H1 (cell line): ENCODE data around the gene GNAT2. TPM values are rescaled to one million over a fixed set of nuclear protein-coding genes. Genes with fewer than 3 reads are reported as not detected.

Experiments
- CTCF ChIA-PET: fragments of 300-600 bp; sonication (Branson Sonifier 250); formaldehyde crosslinking; loops from one replicate; lab custom pipeline; 2021; ENCODE audit not compliant: partially characterized antibody; lab: Charles Lee
- POLR2A ChIA-PET: fragments of 300-600 bp; sonication (Branson Sonifier 250); formaldehyde crosslinking; loops from one replicate; lab custom pipeline; 2021; ENCODE audit warnings: inconsistent platforms; ENCODE audit not compliant: partially characterized antibody; lab: Charles Lee
- DNase-seq, 2 experiments: peaks; one replicate each; pipeline versions ENCODE4 v3.0.0 to v3.0.0-alpha.2; 2010 to 2022; ENCODE audit warnings: low spot score in 2 of 2, low read depth in 1 of 2, mixed read lengths in 1 of 2
- FAIRE-seq: peaks from 2 replicates; lab custom pipeline; 2011; peaks lifted over from hg19 to GRCh38; lab: Jason Lieb, UNC
- H2AFZ ChIP-seq: 2 replicates; pipeline ENCODE4 v1.8.1; 2012; ENCODE audit warnings: low read length, inconsistent platforms
- H2AK5ac ChIP-seq: 2 replicates; pipeline ENCODE4 v1.6.1; 2013; ENCODE audit warnings: low read depth, low read length
- H2BK120ac ChIP-seq: replicated peaks from 2 replicates; pipeline ENCODE3; 2013; ENCODE audit warnings: low read depth, low read length, inconsistent platforms
- H2BK12ac ChIP-seq: 2 replicates; pipeline ENCODE4 v1.6.1; 2013; ENCODE audit warnings: low read depth, low read length
- H2BK15ac ChIP-seq: 2 replicates; pipeline ENCODE4 v1.6.1; 2013; ENCODE audit warnings: low read length
- H2BK20ac ChIP-seq: 2 replicates; pipeline ENCODE4 v1.6.1; 2013; ENCODE audit warnings: low read length
- H2BK5ac ChIP-seq: 2 replicates; pipeline ENCODE4 v1.6.1; 2013; ENCODE audit warnings: low read depth, low read length
- H3K14ac ChIP-seq: 2 replicates; pipeline ENCODE4 v1.6.1; 2013; ENCODE audit warnings: inconsistent platforms; ENCODE audit not compliant: insufficient read length
- H3K18ac ChIP-seq: 2 replicates; pipeline ENCODE4 v1.6.1; 2013; ENCODE audit warnings: low read length; ENCODE audit errors: extremely low read depth
- H3K23ac ChIP-seq: 2 replicates; pipeline ENCODE4 v1.6.1; 2013; ENCODE audit warnings: inconsistent platforms; ENCODE audit not compliant: insufficient read length
- H3K23me2 ChIP-seq: 2 replicates; pipeline ENCODE4 v1.6.1; 2013; ENCODE audit warnings: low read depth, low read length
- H3K27ac ChIP-seq: 2 replicates; pipeline ENCODE4 v1.6.1; 2011; ENCODE audit warnings: low read depth, low read length, inconsistent platforms
- H3K27me3 ChIP-seq, 4 experiments: replicated peaks in 1 of 4; 1 replicate in 1 of 4; 2 replicates in 3 of 4; pipeline versions ENCODE4 v1.6.1 to v1.8.1; 2011 to 2013; ENCODE audit warnings: low read length in 3 of 4, mild to moderate bottlenecking in 3 of 4, inconsistent platforms in 2 of 4, mixed read lengths in 2 of 4, moderate library complexity in 1 of 4; ENCODE audit not compliant: control insufficient read depth in 3 of 4, insufficient read depth in 3 of 4; ENCODE audit errors: extremely low read depth in 1 of 4
- H3K36me3 ChIP-seq, 4 experiments: 2 replicates each; pipeline versions ENCODE4 v1.6.1 to v1.8.1; 2011 to 2013; ENCODE audit warnings: mild to moderate bottlenecking in 4 of 4, low read length in 3 of 4, moderate library complexity in 2 of 4, control low read depth in 1 of 4, inconsistent platforms in 1 of 4; ENCODE audit not compliant: insufficient read depth in 4 of 4, control insufficient read depth in 2 of 4
- H3K4ac ChIP-seq: replicated peaks from 2 replicates; pipeline ENCODE3; 2013; ENCODE audit warnings: low read length, low read depth, mixed read lengths, inconsistent platforms; ENCODE audit not compliant: insufficient read length
- H3K4me1 ChIP-seq, 4 experiments: replicated peaks in 1 of 4; 1 replicate in 1 of 4; 2 replicates in 3 of 4; pipeline versions ENCODE4 v1.6.1 to v1.8.1; 2011 to 2013; ENCODE audit warnings: low read length in 3 of 4, inconsistent platforms in 2 of 4, mixed read lengths in 1 of 4; ENCODE audit not compliant: insufficient read depth in 4 of 4, control insufficient read depth in 3 of 4
- H3K4me2 ChIP-seq, 2 experiments: 2 replicates each; pipeline versions ENCODE4 v1.6.1 to v1.8.1; 2011 to 2013; ENCODE audit warnings: low read depth in 2 of 2, low read length in 2 of 2, control low read depth in 1 of 2, inconsistent platforms in 1 of 2, mild to moderate bottlenecking in 1 of 2; ENCODE audit not compliant: insufficient read depth in 1 of 2
- H3K4me3 ChIP-seq, 4 experiments: fragments of 200-600, 300-600 bp in 1 of 4; sonication (generic), shearing (Covaris generic), sonication (Bioruptor Twin) in 1 of 4; 2 replicates each; pipeline versions ENCODE4 v1.5.1 to v1.8.1; 2011 to 2016; ENCODE audit warnings: low read length in 4 of 4, low read depth in 3 of 4, control low read depth in 2 of 4, inconsistent platforms in 2 of 4, mild to moderate bottlenecking in 2 of 4, mixed read lengths in 1 of 4, moderate library complexity in 1 of 4; ENCODE audit not compliant: insufficient read depth in 2 of 4; ENCODE audit errors: extremely low read depth in 1 of 4
- H3K56ac ChIP-seq: replicated peaks from 2 replicates; pipeline ENCODE3; 2013; ENCODE audit warnings: low read depth, mild to moderate bottlenecking, mixed read lengths, low read length, inconsistent platforms; ENCODE audit not compliant: insufficient read length
- H3K79me1 ChIP-seq: 2 replicates; pipeline ENCODE4 v1.6.1; 2013; ENCODE audit warnings: low read depth, low read length, control low read depth
- H3K79me2 ChIP-seq, 2 experiments: 2 replicates each; pipeline versions ENCODE4 v1.6.1 to v1.8.1; 2012 to 2013; ENCODE audit warnings: low read length in 2 of 2, mild to moderate bottlenecking in 2 of 2, inconsistent platforms in 1 of 2; ENCODE audit not compliant: insufficient read depth in 2 of 2, control insufficient read depth in 1 of 2
- H3K9ac ChIP-seq, 4 experiments: replicated peaks in 1 of 4; 1 replicate in 1 of 4; 2 replicates in 3 of 4; pipeline versions ENCODE4 v1.6.1 to v1.8.1; 2011 to 2013; ENCODE audit warnings: low read depth in 3 of 4, low read length in 3 of 4, control low read depth in 2 of 4, mild to moderate bottlenecking in 2 of 4, moderate library complexity in 2 of 4, inconsistent platforms in 1 of 4; ENCODE audit errors: extremely low read depth in 1 of 4
- H3K9me3 ChIP-seq, 2 experiments: 2 replicates each; pipeline versions ENCODE4 v1.6.1 to v1.8.1; 2012 to 2013; ENCODE audit warnings: mild to moderate bottlenecking in 2 of 2, moderate library complexity in 2 of 2, control low read depth in 1 of 2, inconsistent platforms in 1 of 2, low read depth in 1 of 2, low read length in 1 of 2, mixed read lengths in 1 of 2; ENCODE audit not compliant: insufficient read depth in 2 of 2
- H4K20me1 ChIP-seq, 2 experiments: replicated peaks in 1 of 2; 2 replicates each; pipeline versions ENCODE3 to v1.8.1; 2011 to 2013; ENCODE audit warnings: inconsistent platforms in 2 of 2, low read length in 2 of 2, mild to moderate bottlenecking in 1 of 2; ENCODE audit not compliant: insufficient read depth in 2 of 2, control insufficient read depth in 1 of 2
- H4K5ac ChIP-seq: 2 replicates; pipeline ENCODE4 v1.6.1; 2013; ENCODE audit warnings: low read length, low read depth, mixed read lengths, inconsistent platforms; ENCODE audit not compliant: insufficient read length
- H4K8ac ChIP-seq: 2 replicates; pipeline ENCODE4 v1.8.0; 2013; ENCODE audit warnings: mild to moderate bottlenecking, moderate library complexity, low read length, inconsistent platforms; ENCODE audit not compliant: insufficient read depth; ENCODE audit errors: extremely low read depth
- H4K91ac ChIP-seq: replicated peaks from 2 replicates; pipeline ENCODE3; 2013; ENCODE audit warnings: low read length, mixed read lengths, inconsistent platforms; ENCODE audit not compliant: insufficient read length
- BRCA1 ChIP-seq: IDR thresholded peaks from 2 replicates; pipeline ENCODE4 v1.6.1; 2012; ENCODE audit warnings: low read depth, low read length, improper control_type of control experiment
- CTBP2 ChIP-seq: IDR thresholded peaks from 2 replicates; pipeline ENCODE4 v1.7.0; 2011; ENCODE audit warnings: borderline replicate concordance, mild to moderate bottlenecking, moderate library complexity, mixed read lengths, low read length; ENCODE audit not compliant: insufficient read depth, insufficient read length
- HDAC6 ChIP-seq: IDR thresholded peaks from one replicate; pipeline ENCODE4 v1.7.1; 2012; ENCODE audit warnings: low read depth, mild to moderate bottlenecking, inconsistent platforms, low read length, moderate library complexity
- POLR2A ChIP-seq, 2 experiments: IDR thresholded peaks; 1 replicate in 1 of 2; 2 replicates in 1 of 2; pipeline ENCODE4 v1.6.1; 2011; ENCODE audit warnings: low read depth in 2 of 2, low read length in 2 of 2, mild to moderate bottlenecking in 2 of 2; ENCODE audit errors: control extremely low read depth in 1 of 2
- RAD21 ChIP-seq, 2 experiments: IDR thresholded peaks in 1 of 2; conservative IDR thresholded peaks in 1 of 2; 2 replicates each; pipeline ENCODE4 v1.6.1; 2011; ENCODE audit warnings: low read depth in 2 of 2, low read length in 2 of 2, improper control_type of control experiment in 1 of 2, inconsistent platforms in 1 of 2, mild to moderate bottlenecking in 1 of 2, moderate library complexity in 1 of 2
- RFX5 ChIP-seq: IDR thresholded peaks from 2 replicates; pipeline ENCODE4 v1.6.1; 2011; ENCODE audit warnings: low read depth, low read length, improper control_type of control experiment, borderline replicate concordance
- RNF2 ChIP-seq: fragments of 200-900, 300-1000 bp; sonication (generic); IDR thresholded peaks from 2 replicates; pipeline ENCODE4 v1.7.1; 2016; ENCODE audit warnings: borderline replicate concordance, low read depth, mild to moderate bottlenecking, antibody characterized with exemption, low read length; ENCODE audit not compliant: poor library complexity, severe bottlenecking; ENCODE audit errors: missing control alignments
- SIX5 ChIP-seq: IDR thresholded peaks from 2 replicates; pipeline ENCODE4 v1.6.1; 2011; ENCODE audit warnings: mild to moderate bottlenecking, low read depth, low read length
- SRF ChIP-seq: IDR thresholded peaks from 2 replicates; pipeline ENCODE4 v1.6.1; 2011; ENCODE audit warnings: mild to moderate bottlenecking, low read depth, low read length, moderate library complexity
- ZNF274 ChIP-seq: IDR thresholded peaks from 2 replicates; pipeline ENCODE4 v1.7.0; 2012; ENCODE audit warnings: low read length, borderline replicate concordance; ENCODE audit errors: extremely low read depth
- WGBS, 2 experiments: shearing (Covaris generic) in 1 of 2; methylation state at CpG; one replicate each; pipeline versions ENCODE4 v1.1.6 to v1.1.7; 2013 to 2015; ENCODE audit warnings: low lambda C conversion rate in 2 of 2, mixed read lengths in 2 of 2, inconsistent platforms in 1 of 2, low coverage in 1 of 2, missing lambda C conversion rate in 1 of 2; ENCODE audit not compliant: insufficient replicate concordance in 2 of 2, insufficient coverage in 1 of 2, insufficient read length in 1 of 2; ENCODE audit errors: extremely low coverage in 1 of 2, missing lambda C conversion rate in 1 of 2; 5-methylcytosine and 5-hydroxymethylcytosine counted together
- polyA plus RNA-seq, 7 experiments: library from polyadenylated mRNA; depleted of rRNA in 3 of 7; stranded (reverse) in 5 of 7; unstranded in 2 of 7; fragments of >200 nt in 5 of 7; fragments of 200-250 nt in 2 of 7; gene quantifications; 1 replicate in 5 of 7; 2 replicates in 1 of 7; 4 replicates in 1 of 7; pipeline versions ENCODE4 v1.2.1 to v1.2.3, GENCODE V29; 2011 to 2013; ENCODE audit warnings: missing spikeins in 2 of 7, mixed read lengths in 2 of 7
- total RNA-seq: library from RNA; stranded (reverse); fragmentation: NEBNext Ultra II Directional; extraction: Animal tissue kit (Norgen Biotek cat#: 25700); gene quantifications from 2 replicates; pipeline ENCODE4 v1.2.1, GENCODE V29; 2021

GNAT2 gene
- total and polyA plus RNA-seq, 2 of the 8 experiments (the other 6 are each of a cell fraction or from before 2014, with no cell fraction given), result 0.05 TPM; not detected in 1

DNA sequence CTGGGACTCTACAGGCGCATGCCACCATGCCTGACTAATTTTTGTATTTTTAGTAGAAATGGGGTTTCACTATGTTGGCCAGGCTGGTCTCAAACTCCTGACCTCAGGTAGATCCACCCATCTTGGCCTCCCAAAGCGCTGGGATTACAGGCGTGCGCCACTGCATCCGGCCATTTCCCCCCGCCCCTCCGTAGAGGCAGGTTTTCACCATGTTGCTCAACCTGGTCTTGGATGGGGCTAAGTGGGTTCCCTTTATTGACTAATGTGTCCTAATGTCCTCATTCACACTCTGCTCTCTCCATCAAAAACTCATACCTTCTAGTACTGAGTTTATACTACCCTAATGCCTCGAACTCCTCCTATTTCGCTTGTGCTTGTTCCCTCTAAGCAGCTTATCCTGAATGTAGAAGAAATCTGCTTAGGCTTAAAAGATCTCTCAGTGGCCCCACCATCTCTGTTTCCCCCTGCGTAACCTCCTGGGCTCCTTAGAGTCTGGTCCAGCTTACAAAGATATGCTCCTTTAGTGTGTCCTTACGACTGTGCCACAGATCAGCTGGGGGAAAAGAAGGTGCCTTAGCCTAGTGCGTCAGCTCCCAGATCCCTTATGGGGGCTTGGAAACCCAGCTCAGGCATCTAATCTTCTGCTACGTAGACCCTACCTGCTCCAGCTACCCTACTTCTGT is 8.0 kb downstream of the GNAT2 start:
- FAIRE-seq (no peak), DNase-seq (no peak)
- Histone ChIP-seq H4K8ac (no peak overlapping the region), H3K36me3 (no peaks in the 10 kb centered on the region), H3K18ac (no peak overlapping the region), H4K20me1 (no peaks in the 10 kb centered on the region), H2AK5ac (no peak overlapping the region), H3K23me2 (no peaks in the 10 kb centered on the region), H3K4me3 (no peak overlapping the region), H3K4ac (no peak overlapping the region), H2BK20ac (no peak overlapping the region), H3K79me2 (no peaks in the 10 kb centered on the region), H3K9me3 (no peaks in the 10 kb centered on the region), H3K56ac (no peak overlapping the region), H3K27me3 (no peaks in the 10 kb centered on the region), H3K14ac (no peak overlapping the region), H4K91ac (no peak overlapping the region), H2BK12ac (no peak overlapping the region), H3K4me2 (no peak overlapping the region), H2BK15ac (no peak overlapping the region), H3K23ac (no peak overlapping the region), H2BK120ac (no peak overlapping the region), H3K79me1 (no peaks in the 10 kb centered on the region), H2AFZ (no peak overlapping the region), H3K27ac (no peak overlapping the region), H3K9ac (no peak overlapping the region), H3K4me1 (no peaks in the 10 kb centered on the region), H4K5ac (no peak overlapping the region), H2BK5ac (no peak overlapping the region)
- 92% methylated on average over 13 of the region's 13 CpGs; no CpG with 5 or more reads in 1 of the 2 experiments for WGBS, 2 experiments
- TF ChIP-seq RNF2 (no peak), RFX5 (no peak), ZNF274 (no peak), SRF (no peak), RAD21 (IDR thresholded peaks at IDR 0.05 in 1 of 2, conservative IDR thresholded peaks at IDR 0.05 in 1 of 2; ENCODE audit: low read depth in 2 of 2, low read length in 2 of 2) (no peak), POLR2A (IDR thresholded peaks at IDR 0.05; ENCODE audit: control extremely low read depth in 1 of 2, low read depth in 2 of 2, low read length in 2 of 2) (no peak), BRCA1 (no peak), SIX5 (no peak), HDAC6 (no peak), CTBP2 (no peak)
- ChIA-PET CTCF (interaction anchor here (1.0 to 6.8 kb wide), 8 partner anchors 12 to 76 kb away, joined by 3 to 92 read pairs (median 8); partner anchors contain the start of gene GNAI3), POLR2A (interaction anchor here (1.0 to 1.8 kb wide), 4 partner anchors 9 to 63 kb away, joined by 3 to 6 read pairs (median 6); partner anchors contain the start of genes AMPD2 and GNAI3)
